K562 (cell line): ENCODE results near the gene SLCO2B1.

ENCODE experiments used
- CHD4 ChIP-seq: fragments of 200-600 bp; sonication (generic); IDR thresholded peaks from 3 replicates; pipeline ENCODE4 v1.6.1; 2012; ENCODE audit warnings: low read depth, mild to moderate bottlenecking, mixed read lengths, low read length, inconsistent platforms; ENCODE audit not compliant: insufficient read depth, insufficient replicate concordance, poor library complexity, severe bottlenecking
- EP300 ChIP-seq: IDR thresholded peaks from 2 replicates; pipeline ENCODE4 v1.6.1; 2012; ENCODE audit warnings: low read length, improper control_type of control experiment
- PTTG1 ChIP-seq: fragments of 450-650 bp; IDR thresholded peaks from 2 replicates; pipeline ENCODE4 v1.6.1; 2016; ENCODE audit warnings: low read depth, mild to moderate bottlenecking, missing genetic modification characterization, missing compliant biosample characterization
- TF ChIP-seq, protein P1 (sequence below), 3 experiments: IDR thresholded peaks in 2 of 3; conservative IDR thresholded peaks in 1 of 3; 2 replicates each; pipeline ENCODE4 v1.5.1; 2011 to 2012; ENCODE audit warnings: low read length in 3 of 3, mild to moderate bottlenecking in 3 of 3, control low read depth in 2 of 3, improper control_type of control experiment in 1 of 3, inconsistent platforms in 1 of 3, low read depth in 1 of 3, mixed read lengths in 1 of 3, moderate library complexity in 1 of 3; ENCODE audit not compliant: insufficient read depth in 2 of 3

DNA sequence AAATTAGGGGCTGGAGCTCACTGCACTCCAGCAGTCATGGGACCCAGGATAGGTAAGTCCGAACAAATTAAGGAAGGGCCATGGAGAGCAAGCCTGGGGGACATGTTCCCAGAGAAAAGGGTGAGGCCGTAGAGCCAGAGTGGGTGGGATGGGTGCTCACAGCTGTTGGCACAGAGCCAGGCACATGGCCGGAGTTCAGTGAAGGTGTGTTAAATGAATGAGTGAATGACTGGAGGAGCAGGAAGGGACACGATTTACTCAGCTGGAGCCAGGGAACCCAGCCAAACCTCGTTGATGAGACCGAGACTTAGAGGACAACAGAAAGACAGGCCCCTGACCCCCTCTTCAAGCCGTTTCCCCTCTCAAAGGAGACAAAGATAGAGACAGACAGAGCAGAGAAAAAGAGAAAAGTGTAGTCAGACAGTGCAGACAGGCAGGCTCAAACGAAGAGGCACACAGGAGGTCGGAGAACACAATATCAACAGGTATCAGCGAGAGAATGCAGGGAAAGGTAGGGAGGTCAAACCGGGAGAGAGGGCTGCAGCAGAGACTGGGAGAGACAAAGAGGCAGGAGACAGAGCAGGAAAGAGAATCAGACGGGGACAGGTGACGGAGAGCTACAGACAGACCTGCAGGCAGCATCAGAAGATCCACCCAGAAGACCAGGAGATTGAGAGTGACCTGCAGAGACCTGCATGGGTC is 590 bp downstream of the SLCO2B1 start:
- TF ChIP-seq, protein P1, sequence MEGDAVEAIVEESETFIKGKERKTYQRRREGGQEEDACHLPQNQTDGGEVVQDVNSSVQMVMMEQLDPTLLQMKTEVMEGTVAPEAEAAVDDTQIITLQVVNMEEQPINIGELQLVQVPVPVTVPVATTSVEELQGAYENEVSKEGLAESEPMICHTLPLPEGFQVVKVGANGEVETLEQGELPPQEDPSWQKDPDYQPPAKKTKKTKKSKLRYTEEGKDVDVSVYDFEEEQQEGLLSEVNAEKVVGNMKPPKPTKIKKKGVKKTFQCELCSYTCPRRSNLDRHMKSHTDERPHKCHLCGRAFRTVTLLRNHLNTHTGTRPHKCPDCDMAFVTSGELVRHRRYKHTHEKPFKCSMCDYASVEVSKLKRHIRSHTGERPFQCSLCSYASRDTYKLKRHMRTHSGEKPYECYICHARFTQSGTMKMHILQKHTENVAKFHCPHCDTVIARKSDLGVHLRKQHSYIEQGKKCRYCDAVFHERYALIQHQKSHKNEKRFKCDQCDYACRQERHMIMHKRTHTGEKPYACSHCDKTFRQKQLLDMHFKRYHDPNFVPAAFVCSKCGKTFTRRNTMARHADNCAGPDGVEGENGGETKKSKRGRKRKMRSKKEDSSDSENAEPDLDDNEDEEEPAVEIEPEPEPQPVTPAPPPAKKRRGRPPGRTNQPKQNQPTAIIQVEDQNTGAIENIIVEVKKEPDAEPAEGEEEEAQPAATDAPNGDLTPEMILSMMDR (IDR thresholded peaks at IDR 0.05 in 2 of 3, conservative IDR thresholded peaks at IDR 0.05 in 1 of 3; ENCODE audit: insufficient read depth in 2 of 3, low read depth in 1 of 3, low read length in 3 of 3) = no peak
- no peak for TF ChIP-seq PTTG1 (tag)
- no peak for TF ChIP-seq EP300
- no peak for TF ChIP-seq CHD4
